Dendritic cell treated with granulocyte-macrophage colony-stimulating factor and Interleukin-4, amounts not matched to agents 40 ng/mL and 50 ng/mL, for 4 days (primary cell): ENCODE data around the gene DDN.

Experiments used
- H3K27ac Mint-ChIP-seq: one replicate; pipeline ENCODE4 v1.8.0; 2022; ENCODE audit warnings: mild to moderate bottlenecking, mixed read lengths
- H3K27me3 Mint-ChIP-seq: one replicate; pipeline ENCODE4 v1.8.0; 2022; ENCODE audit warnings: mild to moderate bottlenecking, mixed read lengths
- H3K36me3 Mint-ChIP-seq: one replicate; pipeline ENCODE4 v1.8.0; 2022; ENCODE audit warnings: low read depth, mixed read lengths
- H3K4me1 Mint-ChIP-seq: one replicate; pipeline ENCODE4 v1.8.0; 2022; ENCODE audit warnings: low read depth, mixed read lengths
- H3K4me3 Mint-ChIP-seq: one replicate; pipeline ENCODE4 v1.8.0; 2022; ENCODE audit warnings: mild to moderate bottlenecking, moderate library complexity, mixed read lengths
- H3K9me3 Mint-ChIP-seq: one replicate; pipeline ENCODE4 v1.8.0; 2022; ENCODE audit warnings: mixed read lengths
- intact Hi-C: fragments of 100-400 bp; cut with micrococcal nuclease; formaldehyde crosslinking; loops from one replicate; pipeline ENCODE4 v1.15.0; 2022

DDN gene

GRCh38 chr12:49026101-49026500, 26.9 kb upstream of the DDN start:
- H3K4me3 Mint-ChIP-seq, result no peak overlapping the region
- H3K9me3 Mint-ChIP-seq, result no peaks in the 10 kb centered on the region
- intact Hi-C loops, result no loop called here
- no peaks in the 10 kb centered on the region for H3K27me3 Mint-ChIP-seq
- no peak overlapping the region for H3K27ac Mint-ChIP-seq
- H3K4me1 Mint-ChIP-seq, result peaks cover 17% of the 10 kb centered on the region
- peaks cover 99% of the 10 kb centered on the region for H3K36me3 Mint-ChIP-seq

GRCh38 chr12:49025463-49025862, 26.3 kb upstream of the DDN start:
- Mint-ChIP-seq H3K9me3 (no peaks in the 10 kb centered on the region), H3K4me3 (no peak overlapping the region), H3K4me1 (peaks cover 18% of the 10 kb centered on the region), H3K27ac (no peak overlapping the region), H3K27me3 (no peaks in the 10 kb centered on the region), H3K36me3 (peaks cover 99% of the 10 kb centered on the region)
- intact Hi-C loops, result no loop called here

GRCh38 chr12:49024543-49024942, 25.4 kb upstream of the DDN start:
- no peaks in the 10 kb centered on the region for H3K9me3 Mint-ChIP-seq
- intact Hi-C loops, result no loop called here
- no peak overlapping the region for H3K27ac Mint-ChIP-seq
- peaks cover 25% of the 10 kb centered on the region for H3K4me1 Mint-ChIP-seq
- H3K27me3 Mint-ChIP-seq, result no peaks in the 10 kb centered on the region
- H3K36me3 Mint-ChIP-seq, result peaks cover 92% of the 10 kb centered on the region
- H3K4me3 Mint-ChIP-seq, result no peak overlapping the region

GRCh38 chr12:49023812-49024211, 24.6 kb upstream of the DDN start:
- no peak overlapping the region for H3K4me3 Mint-ChIP-seq
- H3K36me3 Mint-ChIP-seq, result peaks cover 84% of the 10 kb centered on the region
- H3K27ac Mint-ChIP-seq, result no peak overlapping the region
- H3K27me3 Mint-ChIP-seq, result no peaks in the 10 kb centered on the region
- no peaks in the 10 kb centered on the region for H3K9me3 Mint-ChIP-seq
- H3K4me1 Mint-ChIP-seq, result peaks cover 33% of the 10 kb centered on the region
- intact Hi-C loops, result no loop called here

- Mint-ChIP-seq H3K4me3 (no peak overlapping the region), H3K4me1 (peaks cover 23% of the 10 kb centered on the region), H3K36me3 (peaks cover 73% of the 10 kb centered on the region), H3K27ac (no peak overlapping the region), H3K9me3 (no peaks in the 10 kb centered on the region), H3K27me3 (no peaks in the 10 kb centered on the region)
- intact Hi-C loops, result no loop called here
Measured at GRCh38 chr12:49022558-49023178, 23.5 kb upstream of the DDN start.

GRCh38 chr12:49021292-49021915, 22.2 kb upstream of the DDN start:
- H3K27me3 Mint-ChIP-seq, result no peaks in the 10 kb centered on the region
- no peak overlapping the region for H3K4me3 Mint-ChIP-seq
- H3K27ac Mint-ChIP-seq, result peak overlapping the region; percentile 58
- intact Hi-C loops, result no loop called here
- peaks cover 68% of the 10 kb centered on the region for H3K36me3 Mint-ChIP-seq
- peaks cover 30% of the 10 kb centered on the region for H3K4me1 Mint-ChIP-seq
- H3K9me3 Mint-ChIP-seq, result no peaks in the 10 kb centered on the region

- H3K4me1 Mint-ChIP-seq, result peaks cover 40% of the 10 kb centered on the region
- H3K9me3 Mint-ChIP-seq, result no peaks in the 10 kb centered on the region
- peak overlapping the region; percentile 58 for H3K27ac Mint-ChIP-seq
- intact Hi-C loops, result no loop called here
- no peaks in the 10 kb centered on the region for H3K27me3 Mint-ChIP-seq
- H3K36me3 Mint-ChIP-seq, result peaks cover 68% of the 10 kb centered on the region
- no peak overlapping the region for H3K4me3 Mint-ChIP-seq
Measured at GRCh38 chr12:49020441-49020840, 21.3 kb upstream of the DDN start.

- H3K4me3 Mint-ChIP-seq, result peak overlapping the region; percentile 70
- H3K27me3 Mint-ChIP-seq, result no peaks in the 10 kb centered on the region
- H3K27ac Mint-ChIP-seq, result peak overlapping the region; percentile 99
- no peaks in the 10 kb centered on the region for H3K9me3 Mint-ChIP-seq
- intact Hi-C loops, result loop anchor here (2.0 kb wide), 1 partner anchor 37 kb away; no protein-coding TSS in a partner anchor
- H3K36me3 Mint-ChIP-seq, result peaks cover 64% of the 10 kb centered on the region
- H3K4me1 Mint-ChIP-seq, result peaks cover 44% of the 10 kb centered on the region
Measured at GRCh38 chr12:49019443-49020324, 20.5 kb upstream of the DDN start.

GRCh38 chr12:49019120-49019430, 19.9 kb upstream of the DDN start:
- intact Hi-C loops, result loop anchor here (2.0 kb wide), 1 partner anchor 38 kb away; no protein-coding TSS in a partner anchor
- no peaks in the 10 kb centered on the region for H3K27me3 Mint-ChIP-seq
- peaks cover 58% of the 10 kb centered on the region for H3K36me3 Mint-ChIP-seq
- peak overlapping the region; percentile 99 for H3K27ac Mint-ChIP-seq
- H3K9me3 Mint-ChIP-seq, result no peaks in the 10 kb centered on the region
- H3K4me3 Mint-ChIP-seq, result peak overlapping the region; percentile 91
- peaks cover 44% of the 10 kb centered on the region for H3K4me1 Mint-ChIP-seq

- Mint-ChIP-seq H3K36me3 (peaks cover 52% of the 10 kb centered on the region), H3K4me3 (peak within 1 kb of the TSS; percentile 91), H3K27ac (peak within 1 kb of the TSS; percentile 99), H3K9me3 (no peaks in the 10 kb centered on the region), H3K4me1 (peaks cover 44% of the 10 kb centered on the region), H3K27me3 (no peaks in the 10 kb centered on the region)
- intact Hi-C loops, result loop anchor here (1.0 to 2.0 kb wide), 2 partner anchors 22 to 38 kb away; no protein-coding TSS in a partner anchor
Measured at GRCh38 chr12:49018261-49019119, 19.3 kb upstream of the DDN start, which contains the start of gene PRKAG1. PRKAG1 (minus strand) TSS chr12:49018776; CDS start chr12:49018740, 36 bp downstream.

GRCh38 chr12:49017891-49018260, 18.7 kb upstream of the DDN start:
- intact Hi-C loops, result loop anchor here (1.0 to 2.0 kb wide), 2 partner anchors 22 to 39 kb away; no protein-coding TSS in a partner anchor
- peaks cover 52% of the 10 kb centered on the region for H3K36me3 Mint-ChIP-seq
- H3K27ac Mint-ChIP-seq, result peak overlapping the region; percentile 99
- H3K27me3 Mint-ChIP-seq, result no peaks in the 10 kb centered on the region
- H3K4me1 Mint-ChIP-seq, result peaks cover 44% of the 10 kb centered on the region
- no peaks in the 10 kb centered on the region for H3K9me3 Mint-ChIP-seq
- peak overlapping the region; percentile 91 for H3K4me3 Mint-ChIP-seq

- Mint-ChIP-seq H3K4me1 (peaks cover 36% of the 10 kb centered on the region), H3K27me3 (no peaks in the 10 kb centered on the region), H3K36me3 (peaks cover 53% of the 10 kb centered on the region), H3K27ac (peak overlapping the region; percentile 17), H3K4me3 (no peak overlapping the region), H3K9me3 (no peaks in the 10 kb centered on the region)
- intact Hi-C loops, result no loop called here
Measured at GRCh38 chr12:49015196-49015595, 16.0 kb upstream of the DDN start.

GRCh38 chr12:49014547-49014946, 15.4 kb upstream of the DDN start:
- peaks cover 30% of the 10 kb centered on the region for H3K4me1 Mint-ChIP-seq
- peaks cover 59% of the 10 kb centered on the region for H3K36me3 Mint-ChIP-seq
- intact Hi-C loops, result no loop called here
- no peaks in the 10 kb centered on the region for H3K27me3 Mint-ChIP-seq
- H3K27ac Mint-ChIP-seq, result no peak overlapping the region
- H3K4me3 Mint-ChIP-seq, result no peak overlapping the region
- no peaks in the 10 kb centered on the region for H3K9me3 Mint-ChIP-seq
